Left lobe of liver (tissue), 2 donors: ENCODE data around the gene LHPP. TPM values are rescaled to one million over a fixed set of nuclear protein-coding genes. Genes with fewer than 3 reads are reported as not detected.

ENCODE experiments used
- ATAC-seq: fragments of 200-7000 bp; cut with Tn5 transposase; one replicate; pipeline ENCODE4 v1.9.1; 2020; ENCODE audit warnings: mild to moderate bottlenecking, moderate library complexity
- DNase-seq: peaks from one replicate; pipeline ENCODE4 v3.0.0-alpha.2; 2020; ENCODE audit warnings: low spot score
- total RNA-seq: library from RNA; stranded (reverse); gene quantifications from one replicate; pipeline ENCODE4 v1.2.1, GENCODE V29; 2021
- donor health status: DM: no; HTN: no; CAD: no; lungs with moderate emphysema.
- donor health status: DM: no; HTN: yes; CAD: no.

LHPP gene
- total RNA-seq, 1 donor from 2014 or later, result 52.0 TPM

GRCh38 chr10:124551097-124551496, 89.5 kb downstream of the LHPP start:
- DNase-seq (no peak), ATAC-seq (no peak)

DNA sequence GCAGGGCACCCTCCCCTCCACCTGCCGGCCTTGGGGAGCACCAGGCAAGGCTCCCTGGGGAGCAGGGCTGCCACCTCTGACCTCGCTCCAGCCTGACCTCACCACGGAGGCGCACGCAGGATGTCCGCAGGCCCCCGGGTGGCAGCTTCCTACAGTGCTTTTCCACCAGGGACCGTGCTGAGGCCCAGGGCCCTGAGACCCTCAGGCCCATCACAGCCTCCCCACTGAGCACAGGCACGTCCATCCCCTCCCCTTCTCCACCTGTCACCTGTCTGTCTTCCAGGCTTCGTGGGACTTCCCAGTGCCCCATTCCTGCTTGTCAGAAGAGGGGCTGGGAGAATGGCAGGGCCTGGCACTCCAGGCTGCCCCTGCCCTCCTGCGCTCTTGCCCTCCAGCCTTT, 90.1 kb downstream of the LHPP start:
- DNase-seq (no peak), ATAC-seq (no peak)

DNA sequence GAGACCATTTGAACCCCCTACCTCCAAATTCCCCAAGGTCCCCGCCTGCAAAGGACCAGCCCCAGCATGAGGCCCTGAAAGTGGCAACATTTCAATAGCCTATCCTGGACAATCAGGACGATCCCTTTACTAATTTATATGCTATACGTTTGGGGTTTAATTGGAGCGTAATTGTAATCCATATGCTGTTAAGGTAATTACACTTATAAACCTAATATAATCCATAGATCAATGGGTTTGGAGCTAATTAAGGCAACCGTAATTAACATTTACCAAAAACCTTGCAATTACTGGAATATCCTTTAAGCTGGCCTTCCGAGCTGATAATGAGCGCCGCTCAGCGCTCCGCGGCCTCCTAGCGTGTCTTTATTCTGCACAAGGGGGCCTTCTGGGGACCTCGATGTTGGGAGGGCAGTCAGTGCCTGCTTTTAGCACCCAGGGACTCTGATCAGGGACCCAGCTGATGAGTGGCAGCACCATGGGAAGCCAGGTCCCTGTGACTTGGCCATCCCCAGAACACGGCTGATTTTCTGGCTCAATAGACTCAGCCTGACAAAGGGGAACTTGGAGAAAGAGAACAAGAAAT, 91.2 kb downstream of the LHPP start:
- ATAC-seq (no peak), DNase-seq (no peak)

GRCh38 chr10:124554085-124554858, 92.6 kb downstream of the LHPP start:
- ATAC-seq (no peak), DNase-seq (no peak)

DNA sequence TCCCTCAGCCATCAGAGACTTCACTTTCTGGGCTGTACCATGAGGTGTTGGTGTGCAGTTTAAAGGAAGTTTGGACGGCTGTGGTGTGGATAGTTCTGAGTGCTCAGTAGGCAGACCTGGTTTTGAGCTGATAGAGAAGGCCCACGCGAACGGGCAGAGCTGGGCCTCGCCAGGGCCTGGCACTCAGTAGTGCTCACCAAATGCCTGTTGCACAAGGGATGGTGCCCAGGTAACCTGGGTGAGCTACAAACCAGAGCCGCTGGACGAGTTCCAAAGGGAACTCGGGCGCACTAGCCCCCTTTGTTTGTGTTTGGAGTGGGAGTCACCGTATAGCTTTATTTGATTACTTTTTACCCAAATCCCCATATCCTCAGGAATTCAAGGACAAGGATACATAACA, 95.5 kb downstream of the LHPP start:
- ATAC-seq (no peak), DNase-seq (no peak)

GRCh38 chr10:124557648-124558338, 96.2 kb downstream of the LHPP start:
- peak; percentile 34 for ATAC-seq
- DNase-seq, result no peak

- no peak for ATAC-seq
- no peak for DNase-seq
Measured at GRCh38 chr10:124558339-124559321, 97.0 kb downstream of the LHPP start.

- ATAC-seq (no peak), DNase-seq (no peak)
Measured at GRCh38 chr10:124559372-124560132, 97.9 kb downstream of the LHPP start.

DNA sequence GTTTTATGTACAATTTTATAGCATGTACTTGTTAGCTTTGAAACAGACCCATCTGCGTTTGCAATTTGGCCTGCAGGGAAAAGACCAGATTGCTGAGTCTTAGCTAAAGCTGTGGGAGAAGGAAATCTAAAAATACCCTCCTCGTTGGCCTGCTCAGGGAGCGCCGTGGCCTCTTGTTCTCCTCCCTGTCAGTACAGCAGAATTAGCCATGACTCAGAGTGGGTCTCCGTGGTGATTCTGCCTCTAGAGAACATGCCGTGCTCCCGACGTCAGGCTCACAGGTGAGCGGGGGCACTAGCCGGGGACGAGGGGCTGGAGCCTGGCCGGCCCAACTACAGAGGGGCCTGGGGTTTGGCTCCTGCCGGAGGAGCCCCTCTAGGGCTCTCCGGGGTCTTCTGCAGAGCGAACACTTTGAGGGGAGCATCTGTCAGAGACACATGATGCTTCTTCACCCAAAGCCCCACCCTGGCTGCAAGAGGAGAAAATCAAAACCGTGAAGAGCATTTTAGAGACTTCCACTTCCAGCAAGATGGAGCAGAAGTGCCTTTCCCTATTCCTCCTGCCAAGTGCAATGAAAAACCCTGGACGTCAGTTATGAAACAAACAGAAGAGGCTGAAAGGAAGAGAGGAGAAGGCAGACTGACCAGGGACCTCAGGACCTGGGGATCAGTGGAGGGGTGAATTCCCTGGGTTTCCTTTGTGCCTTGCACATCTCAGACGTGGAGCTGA, 98.9 kb downstream of the LHPP start:
- no peak for DNase-seq
- peak; percentile 66 for ATAC-seq

DNA sequence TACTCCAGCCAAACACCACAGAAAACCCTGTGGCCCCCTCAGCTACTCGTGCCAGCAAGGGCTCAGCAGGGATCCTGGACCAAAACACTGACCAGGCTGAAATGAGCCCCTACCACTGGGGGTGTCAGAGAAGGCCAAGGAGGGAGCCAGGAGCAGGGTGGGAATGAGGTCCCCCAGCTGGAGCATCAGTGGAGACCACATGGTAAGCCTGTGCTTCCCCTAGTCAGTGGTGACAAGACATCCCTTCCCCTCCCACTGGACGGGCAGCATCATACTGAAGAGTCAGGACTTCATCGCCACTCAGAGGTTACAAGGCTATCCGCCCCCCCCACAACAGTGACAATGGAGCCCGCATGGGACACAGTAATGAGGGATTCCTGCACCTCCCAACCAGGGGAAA, 99.6 kb downstream of the LHPP start:
- DNase-seq, result no peak
- no peak for ATAC-seq

DNA sequence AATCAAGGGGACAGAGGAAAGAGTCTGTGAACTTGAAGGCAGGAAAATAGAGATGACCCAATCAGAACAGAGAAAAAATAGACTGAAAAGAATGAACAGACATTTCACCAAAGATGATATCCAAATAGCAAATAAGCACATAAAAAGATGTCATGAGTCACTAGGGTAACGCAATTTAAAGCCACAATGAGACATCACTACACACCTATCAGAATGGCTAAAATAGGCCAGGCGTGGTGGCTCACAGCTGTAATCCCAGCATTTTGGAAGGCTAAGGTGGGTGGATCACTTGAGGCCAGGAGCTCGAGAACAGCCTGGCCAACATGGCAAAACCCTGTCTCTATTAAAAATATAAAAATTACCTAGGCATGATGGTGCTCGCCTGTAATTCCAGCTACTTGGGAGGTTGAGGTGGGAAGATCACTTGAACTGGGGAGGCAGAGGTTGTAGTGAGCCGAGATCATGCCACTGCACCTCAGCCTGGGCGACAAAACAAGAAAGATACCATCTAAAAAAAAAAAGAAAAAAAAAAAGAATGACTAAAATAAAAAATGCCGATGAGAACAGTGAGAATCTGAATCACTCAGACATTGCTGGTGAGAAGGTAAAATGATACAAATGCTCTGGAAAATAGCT, 100.9 kb downstream of the LHPP start:
- DNase-seq (no peak), ATAC-seq (no peak)

GRCh38 chr10:124563320-124564040, 101.9 kb downstream of the LHPP start:
- no peak for ATAC-seq
- no peak for DNase-seq

DNA sequence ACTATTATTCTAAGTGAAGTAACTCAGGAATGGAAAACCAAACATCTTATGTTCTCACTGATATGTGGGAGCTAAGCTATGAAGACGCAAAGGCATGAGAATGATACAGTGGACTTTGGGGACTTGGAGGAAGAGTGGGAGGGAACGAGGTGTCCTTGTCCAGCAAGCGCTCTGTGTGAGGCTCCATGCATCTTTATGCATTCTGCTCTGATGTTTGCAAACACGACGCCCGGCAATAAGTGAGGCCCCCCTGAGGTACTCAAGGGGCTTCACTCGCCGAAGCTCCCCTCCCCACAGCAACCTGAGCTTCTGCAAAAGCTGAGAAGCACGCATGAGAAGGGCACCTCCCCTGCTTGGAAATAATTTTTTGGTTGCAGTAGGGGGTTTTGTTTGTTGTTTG, 103.3 kb downstream of the LHPP start:
- ATAC-seq, result no peak
- DNase-seq, result no peak

- DNase-seq, result no peak
- ATAC-seq, result peak; percentile 42
Measured at GRCh38 chr10:124565565-124566221, 104.1 kb downstream of the LHPP start.

DNA sequence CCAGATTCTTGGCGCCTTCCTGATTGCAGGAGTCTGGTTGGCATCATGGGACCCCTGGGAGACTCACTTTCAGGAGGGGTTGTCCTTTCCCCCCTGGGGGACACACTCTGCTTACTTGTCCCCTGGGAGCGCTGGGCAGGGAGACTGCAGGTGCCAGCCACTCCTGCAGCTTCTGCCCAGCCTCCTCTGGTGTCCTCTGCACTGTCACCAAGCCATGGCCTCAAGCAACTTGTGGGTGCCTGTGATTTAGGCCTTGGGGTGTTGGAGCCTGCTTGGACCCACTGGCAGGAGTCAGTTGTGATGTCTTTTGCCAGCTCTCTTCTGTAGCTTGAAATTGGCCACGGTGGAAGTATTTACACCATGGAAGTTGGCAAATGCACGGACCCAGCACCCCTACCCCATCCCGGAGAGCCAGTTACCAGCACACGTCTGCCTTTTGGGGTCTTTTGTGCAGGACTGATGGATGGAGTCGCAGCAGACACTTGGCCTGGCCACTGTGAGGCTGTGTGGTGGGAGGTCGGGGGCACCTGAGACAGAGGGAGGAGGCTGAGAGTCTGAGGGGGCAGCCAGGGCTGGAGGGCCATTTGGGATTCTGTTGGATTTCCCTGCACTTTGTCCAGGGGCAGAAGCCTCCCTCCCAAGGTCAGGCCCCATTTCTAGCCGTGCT, 104.7 kb downstream of the LHPP start:
- ATAC-seq, result no peak

DNA sequence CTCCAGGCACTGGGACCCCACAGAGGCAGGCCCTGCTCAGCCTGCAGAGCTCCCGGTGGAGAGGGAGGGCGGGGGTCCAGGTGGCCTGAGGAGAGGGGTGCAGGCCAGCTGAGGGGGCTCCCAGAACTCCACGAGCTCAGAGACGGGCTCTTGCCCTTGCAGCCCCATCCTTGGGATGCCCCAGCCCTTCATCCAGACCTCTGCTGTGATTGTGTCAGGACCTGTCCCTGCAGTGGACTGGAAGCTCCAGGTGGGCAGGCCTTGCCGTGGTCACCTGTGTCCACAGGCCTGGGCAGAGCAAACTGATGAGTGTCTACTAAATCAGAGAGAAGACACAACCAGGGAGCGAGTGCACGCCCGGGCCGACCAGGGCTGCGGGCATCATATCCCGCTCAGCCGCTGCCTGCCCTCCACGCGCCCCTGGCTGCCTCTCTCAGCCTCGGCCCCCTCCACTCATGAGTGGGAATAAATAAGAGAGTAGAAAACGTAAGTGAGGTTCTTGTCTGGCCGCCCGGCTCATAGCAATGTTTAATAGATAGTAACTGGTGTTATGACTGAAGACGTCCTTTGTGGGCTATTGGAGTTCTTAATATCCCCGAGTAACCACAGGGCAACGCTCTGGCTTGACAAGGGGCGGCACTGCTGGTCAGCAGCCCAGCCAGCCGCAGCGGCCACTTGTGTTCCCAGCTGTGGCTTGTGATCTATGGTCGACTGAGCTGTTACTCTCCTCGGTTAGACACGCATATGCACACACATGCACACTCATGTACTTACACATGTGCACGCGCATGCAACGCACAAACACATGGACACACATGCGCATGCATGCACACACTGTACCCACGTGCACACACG, 105.6 kb downstream of the LHPP start:
- DNase-seq, result no peak
- no peak for ATAC-seq

More for the DNA sequence above, 104.7 kb downstream of the LHPP start:
- DNase-seq, result no peak
